ENCODE measurements around the gene EPHB1.

The EPHB1 gene

DNA sequence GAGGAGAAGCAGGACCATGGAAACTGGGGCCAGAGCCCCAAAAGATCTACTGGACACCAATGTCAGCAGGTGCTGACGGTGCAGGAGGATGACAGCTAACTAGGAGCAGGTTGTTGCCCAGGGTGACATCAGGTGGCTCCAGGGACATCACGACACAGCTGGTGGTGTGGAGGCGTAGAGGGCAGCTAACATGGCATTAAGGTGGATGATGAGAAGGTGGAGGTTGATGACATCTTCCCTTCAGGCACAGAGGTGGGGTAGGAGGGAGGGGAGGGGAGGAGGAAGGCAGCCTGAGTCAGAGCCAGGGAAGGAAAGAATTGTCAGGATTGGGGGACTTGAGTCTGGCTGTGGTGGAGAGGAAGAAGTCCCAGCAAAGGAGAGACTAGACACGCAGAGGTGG, 1.5 kb upstream of the EPHB1 start:
- no peaks in the 10 kb centered on the region for H3K9me3 ChIP-seq (ENCODE audit: low read length)
- H3K79me2 ChIP-seq (ENCODE audit: insufficient read depth, low read length): no peaks in the 10 kb centered on the region
- TF ChIP-seq, protein P1, sequence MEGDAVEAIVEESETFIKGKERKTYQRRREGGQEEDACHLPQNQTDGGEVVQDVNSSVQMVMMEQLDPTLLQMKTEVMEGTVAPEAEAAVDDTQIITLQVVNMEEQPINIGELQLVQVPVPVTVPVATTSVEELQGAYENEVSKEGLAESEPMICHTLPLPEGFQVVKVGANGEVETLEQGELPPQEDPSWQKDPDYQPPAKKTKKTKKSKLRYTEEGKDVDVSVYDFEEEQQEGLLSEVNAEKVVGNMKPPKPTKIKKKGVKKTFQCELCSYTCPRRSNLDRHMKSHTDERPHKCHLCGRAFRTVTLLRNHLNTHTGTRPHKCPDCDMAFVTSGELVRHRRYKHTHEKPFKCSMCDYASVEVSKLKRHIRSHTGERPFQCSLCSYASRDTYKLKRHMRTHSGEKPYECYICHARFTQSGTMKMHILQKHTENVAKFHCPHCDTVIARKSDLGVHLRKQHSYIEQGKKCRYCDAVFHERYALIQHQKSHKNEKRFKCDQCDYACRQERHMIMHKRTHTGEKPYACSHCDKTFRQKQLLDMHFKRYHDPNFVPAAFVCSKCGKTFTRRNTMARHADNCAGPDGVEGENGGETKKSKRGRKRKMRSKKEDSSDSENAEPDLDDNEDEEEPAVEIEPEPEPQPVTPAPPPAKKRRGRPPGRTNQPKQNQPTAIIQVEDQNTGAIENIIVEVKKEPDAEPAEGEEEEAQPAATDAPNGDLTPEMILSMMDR (IDR thresholded peaks at IDR 0.05; ENCODE audit: low read length): no peak
- no peak for TF ChIP-seq EZH2 (IDR thresholded peaks at IDR 0.05; ENCODE audit: borderline replicate concordance, low read length)
- no peaks in the 10 kb centered on the region for H3K27me3 ChIP-seq (ENCODE audit: insufficient read depth, low read length)
- H3K4me2 ChIP-seq (ENCODE audit: low read length): no peak overlapping the region
- no peaks in the 10 kb centered on the region for H3K36me3 ChIP-seq (ENCODE audit: insufficient read depth, low read length)
- H2AFZ ChIP-seq (ENCODE audit: low read length): no peak overlapping the region
- no peak overlapping the region for H3K27ac ChIP-seq (ENCODE audit: low read depth, low read length, poor library complexity, severe bottlenecking)
- no peaks in the 10 kb centered on the region for H3F3A ChIP-seq (ENCODE audit: insufficient read depth, low read length)
- no peaks in the 10 kb centered on the region for H3K9me2 ChIP-seq (ENCODE audit: low read depth, low read length)
- H3K4me1 ChIP-seq (ENCODE audit: insufficient read depth, low read length, severe bottlenecking): peaks cover 3% of the 10 kb centered on the region
- H3K9ac ChIP-seq (ENCODE audit: low read length): no peak overlapping the region
- no peaks in the 10 kb centered on the region for H4K20me1 ChIP-seq (ENCODE audit: insufficient read depth, low read length)
- no peak overlapping the region for H3K4me3 ChIP-seq (ENCODE audit: low read depth, low read length, poor library complexity, severe bottlenecking)

DNA sequence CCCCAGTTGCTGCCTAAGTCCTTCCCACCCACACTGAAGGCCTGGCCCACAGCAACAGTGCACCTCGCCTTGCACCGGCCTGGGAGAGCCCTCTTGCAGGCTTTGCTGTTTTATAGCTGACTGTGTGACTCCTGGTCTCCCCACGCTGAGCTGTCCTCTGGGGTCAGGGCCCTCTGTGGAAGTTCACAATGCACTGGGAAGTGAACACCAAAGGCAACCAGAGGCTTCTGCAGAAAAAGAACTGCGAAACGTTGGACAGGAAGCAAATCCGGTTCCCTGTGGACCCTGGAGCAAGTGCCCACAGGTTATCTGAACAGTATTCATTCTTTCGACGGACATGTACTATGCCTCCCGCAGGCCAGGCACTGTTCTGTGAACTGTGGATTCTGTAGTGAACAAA, 737 bp upstream of the EPHB1 start:
- Histone ChIP-seq H3K36me3 (ENCODE audit: insufficient read depth, low read length) (no peaks in the 10 kb centered on the region), H3K27me3 (ENCODE audit: insufficient read depth, low read length) (no peaks in the 10 kb centered on the region), H3K79me2 (ENCODE audit: insufficient read depth, low read length) (no peaks in the 10 kb centered on the region), H3K4me3 (ENCODE audit: low read depth, low read length, poor library complexity, severe bottlenecking) (no peak overlapping the region), H3K9me2 (ENCODE audit: low read depth, low read length) (no peaks in the 10 kb centered on the region), H3K4me2 (ENCODE audit: low read length) (no peak overlapping the region), H3K4me1 (ENCODE audit: insufficient read depth, low read length, severe bottlenecking) (peaks cover 3% of the 10 kb centered on the region), H4K20me1 (ENCODE audit: insufficient read depth, low read length) (no peaks in the 10 kb centered on the region), H3K9me3 (ENCODE audit: low read length) (no peaks in the 10 kb centered on the region), H2AFZ (ENCODE audit: low read length) (no peak overlapping the region), H3K27ac (ENCODE audit: low read depth, low read length, poor library complexity, severe bottlenecking) (no peak overlapping the region), H3F3A (ENCODE audit: insufficient read depth, low read length) (no peaks in the 10 kb centered on the region), H3K9ac (ENCODE audit: low read length) (no peak overlapping the region)
- no peak for TF ChIP-seq EZH2 (IDR thresholded peaks at IDR 0.05; ENCODE audit: borderline replicate concordance, low read length)

DNA sequence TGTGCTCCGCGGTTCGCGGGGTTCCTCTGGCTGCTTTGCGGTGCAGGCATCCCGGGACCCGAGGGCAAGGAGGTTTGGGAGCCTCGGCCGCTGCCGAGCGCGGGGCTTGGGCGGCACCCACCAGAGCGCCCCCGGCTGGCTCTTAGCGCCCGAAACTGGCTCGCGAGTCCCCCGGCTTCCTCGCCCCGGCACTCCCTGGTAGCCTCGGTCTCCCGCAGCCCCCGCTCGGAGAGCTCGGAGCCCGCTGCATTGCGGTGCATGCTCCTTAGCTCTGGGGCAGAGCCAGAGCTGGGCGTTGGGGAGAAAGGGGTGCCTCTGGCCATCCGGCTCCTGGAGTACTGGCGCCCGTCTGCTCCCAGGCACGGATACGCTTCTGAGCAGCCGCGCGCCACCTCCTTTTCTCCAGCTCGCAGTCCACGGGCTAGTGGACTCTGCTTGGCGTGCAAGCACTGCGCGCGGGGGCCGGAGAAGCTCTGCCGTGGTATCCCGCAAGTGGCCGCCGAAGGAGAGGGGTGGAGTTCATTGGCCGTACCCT, 753 bp downstream of the EPHB1 start:
- Histone ChIP-seq H3F3A (ENCODE audit: insufficient read depth, low read length) (no peaks in the 10 kb centered on the region), H4K20me1 (ENCODE audit: insufficient read depth, low read length) (no peaks in the 10 kb centered on the region), H3K79me2 (ENCODE audit: insufficient read depth, low read length) (no peaks in the 10 kb centered on the region), H3K27me3 (ENCODE audit: insufficient read depth, low read length) (no peaks in the 10 kb centered on the region), H2AFZ (ENCODE audit: low read length) (no peak overlapping the region), H3K36me3 (ENCODE audit: insufficient read depth, low read length) (no peaks in the 10 kb centered on the region), H3K4me2 (ENCODE audit: low read length) (no peak overlapping the region), H3K27ac (ENCODE audit: low read depth, low read length, poor library complexity, severe bottlenecking) (no peak overlapping the region), H3K4me3 (ENCODE audit: low read depth, low read length, poor library complexity, severe bottlenecking) (no peak overlapping the region), H3K4me1 (ENCODE audit: insufficient read depth, low read length, severe bottlenecking) (peaks cover 3% of the 10 kb centered on the region), H3K9me3 (ENCODE audit: low read length) (no peaks in the 10 kb centered on the region), H3K9ac (ENCODE audit: low read length) (no peak overlapping the region), H3K9me2 (ENCODE audit: low read depth, low read length) (no peaks in the 10 kb centered on the region)
- no peak for TF ChIP-seq EZH2 (IDR thresholded peaks at IDR 0.05; ENCODE audit: borderline replicate concordance, low read length)
- TF ChIP-seq, protein P1 (IDR thresholded peaks at IDR 0.05; ENCODE audit: low read length): no peak
